BJ (cell line): Measurements from ENCODE around the gene DESI2. TPM values are rescaled to one million over a fixed set of nuclear protein-coding genes. Genes with fewer than 3 reads are reported as not detected.

Source experiments
- CTCF ChIA-PET: fragments of 350-600 bp; formaldehyde crosslinking; extraction: SDS; loops from one replicate; lab custom pipeline; 2021; ENCODE audit warnings: antibody characterized with exemption, inconsistent platforms; lab: Yijun Ruan, JAX
- POLR2A ChIA-PET: fragments of 300-600 bp; sonication (Branson Sonifier 250); formaldehyde crosslinking; extraction: SDS; loops from one replicate; lab custom pipeline; 2021; ENCODE audit warnings: antibody characterized with exemption; lab: Charles Lee
- DNase-seq: peaks from one replicate; pipeline ENCODE4 v3.0.0-alpha.2; 2011; ENCODE audit warnings: low read depth
- H3K27me3 ChIP-seq: 2 replicates; pipeline ENCODE4 v1.6.0; 2011; ENCODE audit warnings: low read length; ENCODE audit not compliant: control insufficient read depth, insufficient read depth
- H3K36me3 ChIP-seq: 2 replicates; pipeline ENCODE4 v1.5.1; 2011; ENCODE audit warnings: low read length; ENCODE audit not compliant: control insufficient read depth, insufficient read depth
- H3K4me3 ChIP-seq: 2 replicates; pipeline ENCODE4 v1.5.1; 2011; ENCODE audit warnings: low read depth, mild to moderate bottlenecking, control low read depth, low read length
- CTCF ChIP-seq: IDR thresholded peaks from 2 replicates; pipeline ENCODE4 v1.5.1; 2011; ENCODE audit warnings: low read depth, mild to moderate bottlenecking, control low read depth, inconsistent platforms, low read length, moderate library complexity; ENCODE audit not compliant: insufficient read depth
- polyA plus RNA-seq: library from polyadenylated mRNA; depleted of rRNA; stranded (reverse); fragments of >200 nt; gene quantifications from 2 replicates; pipeline ENCODE4 v1.2.3, GENCODE V29; 2011; rRNA removed
- small RNA-seq: library from RNA; depleted of rRNA; stranded (forward); fragments of <200 nt; gene quantifications from one replicate; pipeline ENCODE3, GENCODE V24; 2012; ENCODE audit warnings: low replicate concordance, low read depth; ENCODE audit not compliant: insufficient read length

The DESI2 gene
- polyA plus RNA-seq, 1 experiment, result 31.1 TPM

- Histone ChIP-seq H3K4me3 (no peak overlapping the region), H3K36me3 (no peaks in the 10 kb centered on the region), H3K27me3 (no peaks in the 10 kb centered on the region)
- DNase-seq, result peak; percentile 38
- ChIA-PET CTCF (interaction anchor here (0.6 to 1.1 kb wide), 3 partner anchors 11 to 213 kb away, joined by 3 to 4 read pairs (median 3); no protein-coding TSS in a partner anchor), POLR2A (interaction anchor here (0.7 kb wide), 1 partner anchor 38 kb away, joined by 3 read pairs; no protein-coding TSS in a partner anchor)
- TF ChIP-seq CTCF, result no peak
Measured at GRCh38 chr1:244757091-244757939, 104.4 kb downstream of the DESI2 start.

Small RNA genes lying within 50 kb of the gene (small RNA-seq; reads per million reads assigned to genes)
- not detected for gene AL451007.1

Other genes starting within 250 kb of the DESI2 start
- gene ADSS2, start 201.2 kb upstream of the DESI2 start, polyA plus RNA-seq, result 16.1 and 35.0 TPM in 2 replicates
- 0.20 and 0.65 TPM in 2 replicates for gene CATSPERE, start 191.9 kb upstream of the DESI2 start, polyA plus RNA-seq
- 12.1 and 25.7 TPM in 2 replicates for gene COX20, start 182.5 kb downstream of the DESI2 start, polyA plus RNA-seq
- 72.8 and 156 TPM in 2 replicates for gene HNRNPU, start 211.4 kb downstream of the DESI2 start, polyA plus RNA-seq